ENCODE data around the gene LGALS16. TPM values are rescaled to one million over a fixed set of nuclear protein-coding genes. Genes with fewer than 3 reads are reported as not detected.
"Not testable (repeated sequence)": the region's sequence is repeated elsewhere in the genome, so short reads cannot be mapped to it uniquely, and the experiment has no call there.

The LGALS16 gene
- total RNA-seq, 1 experiment from 2014 or later: not detected

GRCh38 chr19:39677961-39678889 lies 22.5 kb downstream of the LGALS16 start:
- peak; percentile 54 for DNase-seq (ENCODE audit: low spot score)

GRCh38 chr19:39679056-39679790 lies 23.5 kb downstream of the LGALS16 start:
- DNase-seq (ENCODE audit: low spot score): no peak

GRCh38 chr19:39679791-39680168 lies 24.1 kb downstream of the LGALS16 start:
- no peak for DNase-seq (ENCODE audit: low spot score)

GRCh38 chr19:39680593-39680992 lies 24.9 kb downstream of the LGALS16 start:
- no peak for DNase-seq (ENCODE audit: low spot score)

- DNase-seq (ENCODE audit: low spot score): no peak
These were observed 25.7 kb downstream of the LGALS16 start for GRCh38 chr19:39681416-39681815.

GRCh38 chr19:39684267-39684666 lies 28.6 kb downstream of the LGALS16 start:
- no peak for DNase-seq (ENCODE audit: low spot score)

- DNase-seq (ENCODE audit: low spot score): no peak
These were observed 31.0 kb downstream of the LGALS16 start for GRCh38 chr19:39686739-39687138.

- not testable (repeated sequence) for DNase-seq (ENCODE audit: low spot score)
These were observed 32.9 kb downstream of the LGALS16 start for GRCh38 chr19:39688637-39689036.

- no peak for DNase-seq (ENCODE audit: low spot score)
These were observed 36.5 kb downstream of the LGALS16 start for GRCh38 chr19:39692166-39692565.

GRCh38 chr19:39692822-39693221 lies 37.1 kb downstream of the LGALS16 start:
- no peak for DNase-seq (ENCODE audit: low spot score)

- DNase-seq (ENCODE audit: low spot score): no peak
These were observed 40.0 kb downstream of the LGALS16 start for GRCh38 chr19:39695759-39696158.

- no peak for DNase-seq (ENCODE audit: low spot score)
These were observed 40.7 kb downstream of the LGALS16 start for GRCh38 chr19:39696387-39696786.

GRCh38 chr19:39698535-39698934 lies 42.8 kb downstream of the LGALS16 start:
- DNase-seq (ENCODE audit: low spot score): no peak

- DNase-seq (ENCODE audit: low spot score): no peak
These were observed 45.6 kb downstream of the LGALS16 start for GRCh38 chr19:39701291-39701690.

- DNase-seq (ENCODE audit: low spot score): no peak
These were observed 48.7 kb downstream of the LGALS16 start, which contains the start of gene LGALS14 for GRCh38 chr19:39704181-39705044. Gene LGALS14 (plus strand): TSS chr19:39704481. CDS start chr19:39704529, 48 bp downstream.

- DNase-seq (ENCODE audit: low spot score): no peak
These were observed 50.0 kb downstream of the LGALS16 start for GRCh38 chr19:39705578-39706188.

GRCh38 chr19:39708594-39708993 lies 52.9 kb downstream of the LGALS16 start:
- no peak for DNase-seq (ENCODE audit: low spot score)

GRCh38 chr19:39709026-39709872 lies 53.5 kb downstream of the LGALS16 start:
- peak; percentile 8 for DNase-seq (ENCODE audit: low spot score)

Data from HT-29 (cell line).